ENCODE measurements around the gene FBRS.

- TF ChIP-seq ZNF548 (tag by site-specific recombination; IDR thresholded peaks at IDR 0.05) (no peak), ZNF792 (tag by site-specific recombination; IDR thresholded peaks at IDR 0.05) (no peak), ZNF132 (tag by site-specific recombination; IDR thresholded peaks at IDR 0.05; ENCODE audit: borderline replicate concordance) (no peak), ZNF449 (tag by site-specific recombination; IDR thresholded peaks at IDR 0.05) (no peak)
- TF ChIP-seq, protein P1, sequence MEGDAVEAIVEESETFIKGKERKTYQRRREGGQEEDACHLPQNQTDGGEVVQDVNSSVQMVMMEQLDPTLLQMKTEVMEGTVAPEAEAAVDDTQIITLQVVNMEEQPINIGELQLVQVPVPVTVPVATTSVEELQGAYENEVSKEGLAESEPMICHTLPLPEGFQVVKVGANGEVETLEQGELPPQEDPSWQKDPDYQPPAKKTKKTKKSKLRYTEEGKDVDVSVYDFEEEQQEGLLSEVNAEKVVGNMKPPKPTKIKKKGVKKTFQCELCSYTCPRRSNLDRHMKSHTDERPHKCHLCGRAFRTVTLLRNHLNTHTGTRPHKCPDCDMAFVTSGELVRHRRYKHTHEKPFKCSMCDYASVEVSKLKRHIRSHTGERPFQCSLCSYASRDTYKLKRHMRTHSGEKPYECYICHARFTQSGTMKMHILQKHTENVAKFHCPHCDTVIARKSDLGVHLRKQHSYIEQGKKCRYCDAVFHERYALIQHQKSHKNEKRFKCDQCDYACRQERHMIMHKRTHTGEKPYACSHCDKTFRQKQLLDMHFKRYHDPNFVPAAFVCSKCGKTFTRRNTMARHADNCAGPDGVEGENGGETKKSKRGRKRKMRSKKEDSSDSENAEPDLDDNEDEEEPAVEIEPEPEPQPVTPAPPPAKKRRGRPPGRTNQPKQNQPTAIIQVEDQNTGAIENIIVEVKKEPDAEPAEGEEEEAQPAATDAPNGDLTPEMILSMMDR (tag by site-specific recombination; IDR thresholded peaks at IDR 0.05), result no peak
Measured at GRCh38 chr16:30647274-30647571, 11.0 kb upstream of the FBRS start.

Data from HEK293 (cell line).